ENCODE data around the gene ASB10. TPM values are rescaled to one million over a fixed set of nuclear protein-coding genes. Genes with fewer than 3 reads are reported as not detected.

Gene ASB10
- total and polyA plus RNA-seq, 2 of the 8 experiments (the other 6 are each of a cell fraction or from before 2014, with no cell fraction given): not detected

- TF ChIP-seq SIRT6 (IDR thresholded peaks at IDR 0.05; ENCODE audit: low read length): no peak
- no peak for TF ChIP-seq TBP (IDR thresholded peaks at IDR 0.05; ENCODE audit: low read depth, low read length)
- no peak for TF ChIP-seq SIX5 (IDR thresholded peaks at IDR 0.05; ENCODE audit: low read depth, low read length)
- TF ChIP-seq SIN3A (conservative IDR thresholded peaks at IDR 0.05 in 1 of 2, IDR thresholded peaks at IDR 0.05 in 1 of 2; ENCODE audit: low read depth in 1 of 2, low read length in 2 of 2): no peak
- TF ChIP-seq SP1 (IDR thresholded peaks at IDR 0.05; ENCODE audit: low read depth, low read length): no peak
- TF ChIP-seq HDAC6 (IDR thresholded peaks at IDR 0.05; ENCODE audit: low read depth, low read length): no peak
These were observed 18.7 kb upstream of the ASB10 start (continued) for GRCh38 chr7:151205730-151206129.
